MCF 10A (cell line): ENCODE results near the gene FHL3. TPM values are rescaled to one million over a fixed set of nuclear protein-coding genes. Genes with fewer than 3 reads are reported as not detected.

Experiments
- BruUV-seq: library from RNA; stranded (reverse); fragments of 400-500 nt; replicated peaks from 2 replicates; lab custom pipeline; 2021; lab: Mats Ljungman, UMichigan
- CTCF ChIA-PET: fragments of 300-600 bp; sonication (Branson Sonifier 250); formaldehyde crosslinking; extraction: SDS; loops from one replicate; lab custom pipeline; 2021; ENCODE audit warnings: antibody characterized with exemption, inconsistent platforms; lab: Yijun Ruan, JAX
- POLR2A ChIA-PET: fragments of 300-600, 350-650 bp; sonication (Branson Sonifier 250); formaldehyde crosslinking; extraction: SDS; loops from one replicate; lab custom pipeline; 2020; ENCODE audit warnings: antibody characterized with exemption, inconsistent platforms; lab: Yijun Ruan, JAX
- DNase-seq: peaks from one replicate; pipeline ENCODE4 v3.0.0-alpha.2; 2018; ENCODE audit not compliant: unreplicated experiment
- H3K27ac Mint-ChIP-seq: one replicate; pipeline ENCODE4 v1.8.0; 2022; ENCODE audit warnings: mild to moderate bottlenecking, low read depth, mixed read lengths; ENCODE audit not compliant: unreplicated experiment
- H3K27me3 Mint-ChIP-seq: one replicate; pipeline ENCODE4 v1.8.0; 2022; ENCODE audit warnings: mixed read lengths; ENCODE audit not compliant: insufficient read depth, unreplicated experiment
- H3K36me3 Mint-ChIP-seq: one replicate; pipeline ENCODE4 v1.8.0; 2022; ENCODE audit warnings: mild to moderate bottlenecking, moderate library complexity, mixed read lengths; ENCODE audit not compliant: insufficient read depth, unreplicated experiment
- H3K4me1 Mint-ChIP-seq: one replicate; pipeline ENCODE4 v1.8.0; 2022; ENCODE audit warnings: mixed read lengths; ENCODE audit not compliant: insufficient read depth, unreplicated experiment
- H3K4me3 Mint-ChIP-seq: one replicate; pipeline ENCODE4 v1.8.0; 2022; ENCODE audit warnings: mild to moderate bottlenecking, moderate library complexity, mixed read lengths; ENCODE audit not compliant: unreplicated experiment
- H3K9me3 Mint-ChIP-seq: one replicate; pipeline ENCODE4 v1.8.0; 2022; ENCODE audit warnings: mixed read lengths; ENCODE audit not compliant: unreplicated experiment
- CTCF ChIP-seq: fragments of 200-600 bp; IDR thresholded peaks from one replicate; pipeline ENCODE4 v1.8.0; 2022; ENCODE audit warnings: antibody characterized with exemption, mild to moderate bottlenecking; ENCODE audit not compliant: unreplicated experiment
- intact Hi-C: fragments of 100-400 bp; cut with micrococcal nuclease; formaldehyde crosslinking; loops from 2 replicates; pipeline ENCODE4 v1.14.1; 2022
- total RNA-seq: library from RNA; stranded (reverse); gene quantifications from 2 replicates; pipeline ENCODE4 v1.2.3, GENCODE V29; 2022

Gene FHL3
- total RNA-seq, 1 experiment from 2014 or later: 18.8 TPM

DNA sequence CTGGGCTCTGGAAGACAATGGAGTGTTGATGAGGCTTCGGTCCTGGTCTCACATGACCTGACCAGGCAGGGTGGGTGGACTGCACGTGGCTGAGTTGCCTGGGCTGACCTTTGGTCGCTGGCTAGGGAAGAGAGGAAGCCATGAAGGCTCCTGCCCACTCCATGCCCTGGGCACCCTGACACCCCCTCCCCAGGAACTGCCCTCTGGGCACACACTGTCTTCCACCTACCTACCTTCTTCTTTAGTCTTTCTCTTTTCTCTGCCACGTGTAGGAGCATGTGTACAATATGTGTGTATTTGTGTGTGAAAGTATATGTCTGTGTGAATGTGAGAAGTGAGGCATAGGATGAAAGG lies 26.2 kb upstream of the FHL3 start:
- ChIA-PET POLR2A (no interaction called here), CTCF (no interaction called here)
- H3K4me1 Mint-ChIP-seq: peaks cover 35% of the 10 kb centered on the region
- DNase-seq: no peak
- no peak for TF ChIP-seq CTCF
- H3K4me3 Mint-ChIP-seq: no peak overlapping the region
- BruUV-seq: no TSS peak
- H3K36me3 Mint-ChIP-seq: peaks cover 9% of the 10 kb centered on the region
- no peaks in the 10 kb centered on the region for H3K9me3 Mint-ChIP-seq
- no peak overlapping the region for H3K27ac Mint-ChIP-seq
- H3K27me3 Mint-ChIP-seq: no peaks in the 10 kb centered on the region
- intact Hi-C loops: no loop called here

- H3K27ac Mint-ChIP-seq: no peak overlapping the region
- ChIA-PET POLR2A (interaction anchor here (1.2 to 1.7 kb wide), 2 partner anchors 18 to 108 kb away, joined by 3 to 7 read pairs; no protein-coding TSS in a partner anchor), CTCF (interaction anchor here (0.8 to 1.8 kb wide), 6 partner anchors 9 to 804 kb away, joined by 3 to 7 read pairs (median 4); no protein-coding TSS in a partner anchor)
- no TSS peak for BruUV-seq
- no peaks in the 10 kb centered on the region for H3K27me3 Mint-ChIP-seq
- H3K4me3 Mint-ChIP-seq: no peak overlapping the region
- no peaks in the 10 kb centered on the region for H3K9me3 Mint-ChIP-seq
- peaks cover 39% of the 10 kb centered on the region for H3K4me1 Mint-ChIP-seq
- H3K36me3 Mint-ChIP-seq: peaks cover 15% of the 10 kb centered on the region
- TF ChIP-seq CTCF: no peak
- DNase-seq: no peak
- intact Hi-C loops: no loop called here
Measured at GRCh38 chr1:38030596-38031512, 25.5 kb upstream of the FHL3 start.

DNA sequence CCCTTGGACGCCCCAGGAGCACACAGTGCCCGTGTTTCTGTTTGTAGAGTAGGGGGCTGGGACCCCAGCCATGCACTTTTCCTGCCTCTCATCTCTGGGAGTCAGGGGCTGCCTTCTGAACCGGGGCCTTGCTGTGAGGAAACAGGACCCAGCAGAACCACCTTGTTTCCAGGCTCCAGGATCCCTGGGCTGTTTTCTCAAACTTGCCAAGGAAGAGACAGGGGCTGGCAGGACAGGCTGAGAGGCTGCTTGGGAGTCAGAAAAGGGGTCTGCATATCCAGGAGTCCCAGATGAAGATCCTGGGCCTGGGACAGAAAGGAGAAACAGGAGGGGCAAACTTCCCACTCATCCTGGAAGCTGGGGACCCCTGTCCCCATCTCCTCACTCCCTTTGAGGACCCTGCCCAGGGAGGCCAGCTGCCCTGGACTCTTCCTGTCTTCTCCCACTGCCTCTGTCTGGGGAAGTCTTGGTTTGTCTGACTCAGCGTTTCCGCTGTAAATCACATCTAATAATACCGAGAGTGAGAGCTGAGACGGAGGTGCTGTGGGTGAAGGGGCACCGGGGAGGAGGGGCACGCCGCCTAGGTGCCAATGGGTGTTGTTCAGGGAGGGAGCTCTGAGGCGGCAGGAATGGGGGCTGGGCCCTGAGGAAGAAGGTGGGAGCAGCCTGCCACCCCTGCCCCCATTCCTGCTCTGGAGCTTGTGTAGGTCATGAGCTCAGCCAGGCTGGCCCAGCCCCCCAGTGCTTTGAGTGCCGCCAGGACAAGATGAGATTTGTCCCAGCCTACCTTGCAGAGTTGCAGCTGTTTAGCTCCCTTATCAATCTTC lies 24.6 kb upstream of the FHL3 start:
- Mint-ChIP-seq H3K36me3 (peaks cover 19% of the 10 kb centered on the region), H3K4me1 (peaks cover 41% of the 10 kb centered on the region), H3K27ac (peak overlapping the region; percentile 39), H3K4me3 (no peak overlapping the region), H3K27me3 (no peaks in the 10 kb centered on the region), H3K9me3 (no peaks in the 10 kb centered on the region)
- intact Hi-C loops: loop anchor here (5.0 kb wide), 1 partner anchor 32 kb away; no protein-coding TSS in a partner anchor
- no peak for TF ChIP-seq CTCF
- no TSS peak for BruUV-seq
- DNase-seq: peak; percentile 80
- CTCF ChIA-PET: interaction anchor here (0.6 to 1.8 kb wide), 9 partner anchors 8 to 805 kb away, joined by 3 to 7 read pairs (median 3); no protein-coding TSS in a partner anchor
- POLR2A ChIA-PET: interaction anchor here (0.9 to 1.7 kb wide), 3 partner anchors 17 to 109 kb away, joined by 3 to 7 read pairs (median 3); no protein-coding TSS in a partner anchor
